ENCODE data around the gene MAN2A1.

The MAN2A1 gene

GRCh38 chr5:109744261-109744660 is 54.5 kb downstream of the MAN2A1 start:
- Histone ChIP-seq H3K79me1 (ENCODE audit: low read length) (peaks cover 8% of the 10 kb centered on the region), H3K23ac (ENCODE audit: low read length) (no peak overlapping the region), H3K36me3 (ENCODE audit: control insufficient read depth in 1 of 2, insufficient read depth in 2 of 2, low read length in 2 of 2) (no peaks in the 10 kb centered on the region), H3K18ac (ENCODE audit: low read length) (no peak overlapping the region), H3K27ac (ENCODE audit: low read depth, low read length) (peak overlapping the region; percentile 74), H3K9me3 (ENCODE audit: insufficient read depth, low read depth, low read length) (no peaks in the 10 kb centered on the region), H3K14ac (ENCODE audit: low read length) (no peak overlapping the region), H2BK120ac (ENCODE audit: insufficient read depth, low read length, poor library complexity) (peak overlapping the region; percentile 68), H3K9ac (ENCODE audit: low read length) (no peak overlapping the region), H2AFZ (ENCODE audit: insufficient read depth, low read length, poor library complexity) (no peak overlapping the region), H2AK5ac (ENCODE audit: low read length) (no peak overlapping the region), H3K4ac (ENCODE audit: low read depth, low read length) (peak overlapping the region; percentile 57), H3K4me3 (ENCODE audit: low read depth, low read length) (no peak overlapping the region), H4K91ac (ENCODE audit: low read depth, low read length) (no peak overlapping the region), H2BK12ac (ENCODE audit: low read length) (peak overlapping the region; percentile 25), H3K79me2 (ENCODE audit: control insufficient read depth, insufficient read depth, low read length, poor library complexity) (peaks cover 2% of the 10 kb centered on the region), H2BK5ac (ENCODE audit: low read depth, low read length, poor library complexity) (peak overlapping the region; percentile 44), H4K8ac (ENCODE audit: low read depth, low read length) (no peak overlapping the region), H3K27me3 (ENCODE audit: insufficient read depth, low read length) (no peaks in the 10 kb centered on the region), H4K12ac (ENCODE audit: low read depth, low read length) (no peak overlapping the region), H3K4me1 (ENCODE audit: control insufficient read depth in 1 of 2, insufficient read depth in 2 of 2, low read length in 2 of 2) (peaks cover 9 to 22% of the 10 kb centered on the region in 2 experiments), H3K4me2 (ENCODE audit: low read length) (no peak overlapping the region)
- no CpG with 5 or more reads among the region's 2 CpGs for WGBS (ENCODE audit: extremely low coverage, insufficient coverage, insufficient read length)
- DNase-seq: no peak

- Histone ChIP-seq H3K27me3 (ENCODE audit: insufficient read depth, low read length) (no peaks in the 10 kb centered on the region), H2BK5ac (ENCODE audit: low read depth, low read length, poor library complexity) (no peak overlapping the region), H3K36me3 (ENCODE audit: control insufficient read depth in 1 of 2, insufficient read depth in 2 of 2, low read length in 2 of 2) (no peaks in the 10 kb centered on the region), H2BK120ac (ENCODE audit: insufficient read depth, low read length, poor library complexity) (no peak overlapping the region), H3K18ac (ENCODE audit: low read length) (no peak overlapping the region), H3K4me2 (ENCODE audit: low read length) (no peak overlapping the region), H3K79me1 (ENCODE audit: low read length) (peaks cover 5% of the 10 kb centered on the region), H2BK12ac (ENCODE audit: low read length) (no peak overlapping the region), H3K4ac (ENCODE audit: low read depth, low read length) (no peak overlapping the region), H3K79me2 (ENCODE audit: control insufficient read depth, insufficient read depth, low read length, poor library complexity) (peaks cover 2% of the 10 kb centered on the region), H3K27ac (ENCODE audit: low read depth, low read length) (no peak overlapping the region), H2AK5ac (ENCODE audit: low read length) (no peak overlapping the region), H4K91ac (ENCODE audit: low read depth, low read length) (no peak overlapping the region), H3K4me1 (ENCODE audit: control insufficient read depth in 1 of 2, insufficient read depth in 2 of 2, low read length in 2 of 2) (peaks cover 2 to 5% of the 10 kb centered on the region in 2 experiments), H3K4me3 (ENCODE audit: low read depth, low read length) (no peak overlapping the region), H3K9me3 (ENCODE audit: insufficient read depth, low read depth, low read length) (no peaks in the 10 kb centered on the region), H4K12ac (ENCODE audit: low read depth, low read length) (no peak overlapping the region), H3K23ac (ENCODE audit: low read length) (no peak overlapping the region), H3K9ac (ENCODE audit: low read length) (no peak overlapping the region), H2AFZ (ENCODE audit: insufficient read depth, low read length, poor library complexity) (no peak overlapping the region), H4K8ac (ENCODE audit: low read depth, low read length) (no peak overlapping the region), H3K14ac (ENCODE audit: low read length) (no peak overlapping the region)
- no peak for DNase-seq
Measured at GRCh38 chr5:109748546-109748945, 58.8 kb downstream of the MAN2A1 start.

GRCh38 chr5:109750463-109750862 is 60.7 kb downstream of the MAN2A1 start:
- Histone ChIP-seq H3K9me3 (ENCODE audit: insufficient read depth, low read depth, low read length) (no peaks in the 10 kb centered on the region), H3K9ac (ENCODE audit: low read length) (no peak overlapping the region), H3K27ac (ENCODE audit: low read depth, low read length) (no peak overlapping the region), H3K79me1 (ENCODE audit: low read length) (no peaks in the 10 kb centered on the region), H3K14ac (ENCODE audit: low read length) (no peak overlapping the region), H3K79me2 (ENCODE audit: control insufficient read depth, insufficient read depth, low read length, poor library complexity) (peaks cover 2% of the 10 kb centered on the region), H3K4ac (ENCODE audit: low read depth, low read length) (no peak overlapping the region), H3K27me3 (ENCODE audit: insufficient read depth, low read length) (no peaks in the 10 kb centered on the region), H4K91ac (ENCODE audit: low read depth, low read length) (no peak overlapping the region), H4K12ac (ENCODE audit: low read depth, low read length) (no peak overlapping the region), H2AFZ (ENCODE audit: insufficient read depth, low read length, poor library complexity) (no peak overlapping the region), H4K8ac (ENCODE audit: low read depth, low read length) (no peak overlapping the region), H3K4me1 (ENCODE audit: control insufficient read depth in 1 of 2, insufficient read depth in 2 of 2, low read length in 2 of 2) (no peaks in the 10 kb centered on the region), H3K23ac (ENCODE audit: low read length) (no peak overlapping the region), H2BK5ac (ENCODE audit: low read depth, low read length, poor library complexity) (no peak overlapping the region), H3K4me3 (ENCODE audit: low read depth, low read length) (no peak overlapping the region), H3K18ac (ENCODE audit: low read length) (no peak overlapping the region), H2AK5ac (ENCODE audit: low read length) (no peak overlapping the region), H3K36me3 (ENCODE audit: control insufficient read depth in 1 of 2, insufficient read depth in 2 of 2, low read length in 2 of 2) (peaks cover 0 to 2% of the 10 kb centered on the region in 2 experiments), H2BK120ac (ENCODE audit: insufficient read depth, low read length, poor library complexity) (no peak overlapping the region), H2BK12ac (ENCODE audit: low read length) (no peak overlapping the region), H3K4me2 (ENCODE audit: low read length) (no peak overlapping the region)
- DNase-seq: peak in 1 of 2 donors; percentile 24

GRCh38 chr5:109753279-109753678 is 63.6 kb downstream of the MAN2A1 start:
- Histone ChIP-seq H2BK120ac (ENCODE audit: insufficient read depth, low read length, poor library complexity) (no peak overlapping the region), H2AK5ac (ENCODE audit: low read length) (no peak overlapping the region), H3K4me3 (ENCODE audit: low read depth, low read length) (no peak overlapping the region), H3K18ac (ENCODE audit: low read length) (no peak overlapping the region), H3K14ac (ENCODE audit: low read length) (no peak overlapping the region), H3K27ac (ENCODE audit: low read depth, low read length) (no peak overlapping the region), H4K8ac (ENCODE audit: low read depth, low read length) (no peak overlapping the region), H3K4ac (ENCODE audit: low read depth, low read length) (no peak overlapping the region), H3K4me2 (ENCODE audit: low read length) (no peak overlapping the region), H3K9me3 (ENCODE audit: insufficient read depth, low read depth, low read length) (no peaks in the 10 kb centered on the region), H3K79me1 (ENCODE audit: low read length) (no peaks in the 10 kb centered on the region), H4K91ac (ENCODE audit: low read depth, low read length) (no peak overlapping the region), H3K27me3 (ENCODE audit: insufficient read depth, low read length) (no peaks in the 10 kb centered on the region), H2BK12ac (ENCODE audit: low read length) (no peak overlapping the region), H3K4me1 (ENCODE audit: control insufficient read depth in 1 of 2, insufficient read depth in 2 of 2, low read length in 2 of 2) (no peaks in the 10 kb centered on the region), H3K36me3 (ENCODE audit: control insufficient read depth in 1 of 2, insufficient read depth in 2 of 2, low read length in 2 of 2) (peaks cover 2 to 8% of the 10 kb centered on the region in 2 experiments), H2AFZ (ENCODE audit: insufficient read depth, low read length, poor library complexity) (no peak overlapping the region), H3K9ac (ENCODE audit: low read length) (no peak overlapping the region), H4K12ac (ENCODE audit: low read depth, low read length) (no peak overlapping the region), H3K23ac (ENCODE audit: low read length) (no peak overlapping the region), H3K79me2 (ENCODE audit: control insufficient read depth, insufficient read depth, low read length, poor library complexity) (peaks cover 2% of the 10 kb centered on the region), H2BK5ac (ENCODE audit: low read depth, low read length, poor library complexity) (no peak overlapping the region)
- no peak for DNase-seq
- WGBS (ENCODE audit: extremely low coverage, insufficient coverage, insufficient read length): no CpG with 5 or more reads among the region's 3 CpGs

- H3K9me3 ChIP-seq (ENCODE audit: insufficient read depth, low read depth, low read length): no peaks in the 10 kb centered on the region
- H2BK120ac ChIP-seq (ENCODE audit: insufficient read depth, low read length, poor library complexity): no peak overlapping the region
- H3K36me3 ChIP-seq (ENCODE audit: control insufficient read depth in 1 of 2, insufficient read depth in 2 of 2, low read length in 2 of 2): peaks cover 2 to 8% of the 10 kb centered on the region in 2 experiments
- no peaks in the 10 kb centered on the region for H3K79me2 ChIP-seq (ENCODE audit: control insufficient read depth, insufficient read depth, low read length, poor library complexity)
- no peak overlapping the region for H2BK5ac ChIP-seq (ENCODE audit: low read depth, low read length, poor library complexity)
- no peak overlapping the region for H3K23ac ChIP-seq (ENCODE audit: low read length)
- no peak overlapping the region for H3K14ac ChIP-seq (ENCODE audit: low read length)
- no peak for DNase-seq
- no peaks in the 10 kb centered on the region for H3K79me1 ChIP-seq (ENCODE audit: low read length)
- no peak overlapping the region for H4K12ac ChIP-seq (ENCODE audit: low read depth, low read length)
- no peak overlapping the region for H2AK5ac ChIP-seq (ENCODE audit: low read length)
- no peak overlapping the region for H4K91ac ChIP-seq (ENCODE audit: low read depth, low read length)
- H3K27me3 ChIP-seq (ENCODE audit: insufficient read depth, low read length): no peaks in the 10 kb centered on the region
- H3K18ac ChIP-seq (ENCODE audit: low read length): no peak overlapping the region
- no peak overlapping the region for H3K27ac ChIP-seq (ENCODE audit: low read depth, low read length)
- H3K4ac ChIP-seq (ENCODE audit: low read depth, low read length): no peak overlapping the region
- H3K4me2 ChIP-seq (ENCODE audit: low read length): no peak overlapping the region
- H3K9ac ChIP-seq (ENCODE audit: low read length): no peak overlapping the region
- no peak overlapping the region for H3K4me3 ChIP-seq (ENCODE audit: low read depth, low read length)
- H2AFZ ChIP-seq (ENCODE audit: insufficient read depth, low read length, poor library complexity): no peak overlapping the region
- H4K8ac ChIP-seq (ENCODE audit: low read depth, low read length): no peak overlapping the region
- no peaks in the 10 kb centered on the region for H3K4me1 ChIP-seq (ENCODE audit: control insufficient read depth in 1 of 2, insufficient read depth in 2 of 2, low read length in 2 of 2)
- no peak overlapping the region for H2BK12ac ChIP-seq (ENCODE audit: low read length)
Measured at GRCh38 chr5:109754319-109754718, 64.6 kb downstream of the MAN2A1 start.

All from trophoblast cell (in vitro differentiated cells and primary cell).